ENCODE results near the gene RGS6. TPM values are rescaled to one million over a fixed set of nuclear protein-coding genes. Genes with fewer than 3 reads are reported as not detected.
A peak's percentile ranks its signal among the peaks of the same experiment; 100 is the strongest.

RGS6 gene
- total RNA-seq, 2 donors from 2014 or later = 0.08 TPM; not detected in 1

- Mint-ChIP-seq H3K4me3 (no peak overlapping the region), H3K36me3 (no peaks in the 10 kb centered on the region), H3K27ac (peak overlapping the region in 1 of 2 donors; percentile 21), H3K4me1 (ENCODE audit: low read depth in 2 of 2) (peaks cover 4 to 7% of the 10 kb centered on the region in 2 donors), H3K27me3 (peaks cover 55 to 67% of the 10 kb centered on the region in 2 donors), H3K9me3 (no peaks in the 10 kb centered on the region)
- DNase-seq (ENCODE audit: low spot score) (no peak), ATAC-seq (peak in 1 of 2 donors; percentile 32)
Observed at GRCh38 chr14:72608391-72609204, 676.4 kb downstream of the RGS6 start.

GRCh38 chr14:72609205-72609916 lies 677.1 kb downstream of the RGS6 start:
- Mint-ChIP-seq H3K27ac (peak overlapping the region in 1 of 2 donors; percentile 19), H3K4me3 (no peak overlapping the region), H3K4me1 (ENCODE audit: low read depth in 2 of 2) (peaks cover 4 to 7% of the 10 kb centered on the region in 2 donors), H3K36me3 (no peaks in the 10 kb centered on the region), H3K27me3 (peaks cover 54 to 59% of the 10 kb centered on the region in 2 donors), H3K9me3 (no peaks in the 10 kb centered on the region)
- ATAC-seq (no peak), DNase-seq (ENCODE audit: low spot score) (no peak)

GRCh38 chr14:72610096-72610830 lies 678.0 kb downstream of the RGS6 start:
- Mint-ChIP-seq H3K27ac (no peak overlapping the region), H3K9me3 (no peaks in the 10 kb centered on the region), H3K4me3 (no peak overlapping the region), H3K4me1 (ENCODE audit: low read depth in 2 of 2) (peaks cover 4 to 7% of the 10 kb centered on the region in 2 donors), H3K36me3 (no peaks in the 10 kb centered on the region), H3K27me3 (peaks cover 49 to 51% of the 10 kb centered on the region in 2 donors)
- DNase-seq (ENCODE audit: low spot score) = no peak
- ATAC-seq = no peak

- Mint-ChIP-seq H3K4me3 (no peak overlapping the region), H3K36me3 (no peaks in the 10 kb centered on the region), H3K27ac (no peak overlapping the region), H3K27me3 (peaks cover 48 to 52% of the 10 kb centered on the region in 2 donors), H3K4me1 (ENCODE audit: low read depth in 2 of 2) (peaks cover 4 to 7% of the 10 kb centered on the region in 2 donors), H3K9me3 (no peaks in the 10 kb centered on the region)
- DNase-seq (ENCODE audit: low spot score) (no peak), ATAC-seq (no peak)
Observed at GRCh38 chr14:72610831-72611200, 678.6 kb downstream of the RGS6 start.

GRCh38 chr14:72611506-72611905 lies 679.3 kb downstream of the RGS6 start:
- Mint-ChIP-seq H3K4me3 (no peak overlapping the region), H3K4me1 (ENCODE audit: low read depth in 2 of 2) (peaks cover 4 to 7% of the 10 kb centered on the region in 2 donors), H3K9me3 (no peaks in the 10 kb centered on the region), H3K27me3 (peaks cover 47 to 52% of the 10 kb centered on the region in 2 donors), H3K27ac (no peak overlapping the region), H3K36me3 (no peaks in the 10 kb centered on the region)
- DNase-seq (ENCODE audit: low spot score) = no peak
- ATAC-seq = no peak

GRCh38 chr14:72612041-72612440 lies 679.8 kb downstream of the RGS6 start:
- H3K9me3 Mint-ChIP-seq = no peaks in the 10 kb centered on the region
- H3K4me3 Mint-ChIP-seq = no peak overlapping the region
- peaks cover 44 to 47% of the 10 kb centered on the region in 2 donors for H3K27me3 Mint-ChIP-seq
- H3K4me1 Mint-ChIP-seq (ENCODE audit: low read depth in 2 of 2) = peaks cover 4 to 7% of the 10 kb centered on the region in 2 donors
- DNase-seq (ENCODE audit: low spot score) (no peak), ATAC-seq (no peak)
- no peaks in the 10 kb centered on the region for H3K36me3 Mint-ChIP-seq
- H3K27ac Mint-ChIP-seq = no peak overlapping the region

- DNase-seq (ENCODE audit: low spot score) = no peak
- no peak for ATAC-seq
- H3K27ac Mint-ChIP-seq = no peak overlapping the region
Observed at GRCh38 chr14:72613231-72613974, 681.2 kb downstream of the RGS6 start.

GRCh38 chr14:72613975-72614319 lies 681.7 kb downstream of the RGS6 start:
- Mint-ChIP-seq H3K4me3 (no peak overlapping the region), H3K27ac (no peak overlapping the region), H3K9me3 (no peaks in the 10 kb centered on the region), H3K27me3 (peaks cover 32 to 37% of the 10 kb centered on the region in 2 donors), H3K4me1 (ENCODE audit: low read depth in 2 of 2) (no peaks in the 10 kb centered on the region), H3K36me3 (no peaks in the 10 kb centered on the region)
- ATAC-seq (peak in 1 of 2 donors; percentile 8), DNase-seq (ENCODE audit: low spot score) (no peak)

More at GRCh38 chr14:72613231-72613974, 681.2 kb downstream of the RGS6 start:
- Mint-ChIP-seq H3K9me3 (no peaks in the 10 kb centered on the region), H3K4me3 (no peak overlapping the region), H3K27me3 (peaks cover 37 to 42% of the 10 kb centered on the region in 2 donors), H3K4me1 (ENCODE audit: low read depth in 2 of 2) (peaks cover 2 to 3% of the 10 kb centered on the region in 2 donors), H3K36me3 (no peaks in the 10 kb centered on the region)

- DNase-seq (ENCODE audit: low spot score) = no peak
- peaks cover 28 to 33% of the 10 kb centered on the region in 2 donors for H3K27me3 Mint-ChIP-seq
- H3K27ac Mint-ChIP-seq = no peak overlapping the region
- ATAC-seq = no peak
- no peak overlapping the region for H3K4me3 Mint-ChIP-seq
- no peaks in the 10 kb centered on the region for H3K36me3 Mint-ChIP-seq
- H3K9me3 Mint-ChIP-seq = no peaks in the 10 kb centered on the region
- no peaks in the 10 kb centered on the region for H3K4me1 Mint-ChIP-seq (ENCODE audit: low read depth in 2 of 2)
Observed at GRCh38 chr14:72614365-72614764, 682.1 kb downstream of the RGS6 start.

- Mint-ChIP-seq H3K27me3 (peaks cover 29 to 34% of the 10 kb centered on the region in 2 donors), H3K9me3 (no peaks in the 10 kb centered on the region), H3K36me3 (no peaks in the 10 kb centered on the region), H3K4me3 (no peak overlapping the region), H3K4me1 (ENCODE audit: low read depth in 2 of 2) (no peaks in the 10 kb centered on the region), H3K27ac (no peak overlapping the region)
- DNase-seq (ENCODE audit: low spot score) (no peak), ATAC-seq (no peak)
Observed at GRCh38 chr14:72614891-72615415, 682.7 kb downstream of the RGS6 start.

- no peak overlapping the region for H3K27ac Mint-ChIP-seq
- no peaks in the 10 kb centered on the region for H3K4me1 Mint-ChIP-seq (ENCODE audit: low read depth in 2 of 2)
- DNase-seq (ENCODE audit: low spot score) = no peak
- no peak overlapping the region for H3K4me3 Mint-ChIP-seq
- peaks cover 35 to 37% of the 10 kb centered on the region in 2 donors for H3K27me3 Mint-ChIP-seq
- ATAC-seq = no peak
- H3K36me3 Mint-ChIP-seq = no peaks in the 10 kb centered on the region
- no peaks in the 10 kb centered on the region for H3K9me3 Mint-ChIP-seq
Observed at GRCh38 chr14:72615451-72616121, 683.4 kb downstream of the RGS6 start.

All from natural killer cell treated with Interleukin-12 subunit alpha and Interleukin-12 subunit beta and Interleukin-15 and Interleukin-18, amount 100 ng/mL, for 72 hours (primary cell).